RPMI8226 (cell line): ENCODE measurements around the gene LDB2.
"Not testable (repeated sequence)": the region's sequence is repeated elsewhere in the genome, so short reads cannot be mapped to it uniquely, and the experiment has no call there.

Source experiments
- DNase-seq: peaks from one replicate; pipeline ENCODE4 v3.0.0-alpha.2; 2015

Gene LDB2

GRCh38 chr4:16590797-16591196, 307.6 kb downstream of the LDB2 start:
- DNase-seq, result no peak

DNA sequence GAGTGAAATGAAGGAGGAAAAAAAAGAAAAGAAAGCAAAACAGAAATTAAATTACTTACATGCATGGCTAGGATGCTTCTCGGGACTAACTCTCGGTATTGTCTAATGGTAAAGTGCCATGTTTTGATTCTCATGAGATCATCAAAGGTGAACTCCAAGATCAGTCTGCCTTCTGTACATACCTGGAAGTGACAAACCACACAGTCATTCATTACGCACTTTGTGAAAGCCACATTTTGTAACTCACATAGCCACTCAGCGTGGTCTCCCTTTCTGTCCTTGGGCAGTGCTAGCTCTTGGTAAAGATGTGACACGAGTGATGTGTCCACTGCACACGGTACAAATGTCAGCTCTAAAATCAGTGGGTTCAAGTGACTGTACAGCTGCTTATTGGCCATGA, 309.8 kb downstream of the LDB2 start:
- no peak for DNase-seq

- no peak for DNase-seq
These were observed 310.3 kb downstream of the LDB2 start for GRCh38 chr4:16588149-16588548.

- no peak for DNase-seq
These were observed 313.4 kb downstream of the LDB2 start for GRCh38 chr4:16585053-16585452.

DNA sequence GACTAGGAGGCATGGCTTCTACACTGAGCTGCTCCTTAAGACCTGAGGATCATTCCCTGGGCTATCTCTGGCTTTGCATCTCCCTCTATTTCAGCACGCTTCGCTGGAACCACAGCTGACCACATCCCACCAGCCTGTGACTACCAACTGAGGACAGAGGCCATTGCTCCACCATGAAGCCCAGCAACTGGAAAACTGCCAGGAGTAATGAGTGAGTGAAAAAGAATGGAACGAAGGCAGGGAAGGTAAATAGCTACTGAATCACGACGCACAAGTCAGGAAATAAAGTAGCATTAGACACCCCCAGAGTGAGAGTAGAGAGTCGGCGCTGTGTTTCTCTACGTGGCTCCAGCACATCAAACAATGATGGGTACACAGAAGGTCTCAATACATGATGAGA, 314.7 kb downstream of the LDB2 start:
- DNase-seq, result no peak

DNA sequence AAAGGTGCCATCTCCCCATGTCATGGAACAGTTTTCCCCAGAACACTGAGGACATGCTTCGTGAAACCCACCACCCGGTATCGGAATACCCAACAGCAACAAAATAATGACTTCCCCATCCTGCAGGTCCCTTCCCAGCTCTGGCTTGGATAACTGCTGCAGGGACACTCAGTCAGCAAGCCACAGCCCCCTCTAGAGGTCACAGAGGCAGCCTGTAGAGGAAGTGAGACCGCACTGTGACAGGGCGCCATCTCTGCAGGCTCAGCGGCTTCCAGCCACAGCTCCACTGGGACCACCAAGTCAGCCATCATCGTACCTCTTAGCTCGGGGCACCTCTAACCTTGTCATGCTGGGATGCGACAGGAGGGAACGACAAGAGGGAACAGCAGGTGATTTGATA, 315.9 kb downstream of the LDB2 start:
- DNase-seq, result peak; percentile 8

- DNase-seq, result no peak
These were observed 316.4 kb downstream of the LDB2 start for GRCh38 chr4:16582036-16582435.

DNA sequence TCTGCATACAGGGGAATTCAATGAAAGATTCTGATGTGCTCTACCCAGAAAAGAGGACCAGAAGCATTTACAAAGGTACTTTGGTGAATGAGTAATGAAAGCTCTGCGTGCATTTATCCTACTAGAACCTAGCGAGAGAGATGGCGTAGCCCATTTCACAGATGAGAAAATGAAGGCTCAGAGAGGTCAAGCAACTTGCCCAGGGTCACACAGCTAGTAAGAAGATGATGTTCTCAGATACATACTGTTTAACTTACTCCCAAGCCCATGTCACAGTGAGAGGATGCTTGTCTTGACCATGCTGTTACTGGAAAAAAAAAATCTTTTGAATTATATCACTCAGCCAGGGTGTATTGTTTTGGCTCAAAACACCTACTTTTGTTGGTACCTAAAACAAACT, 317.3 kb downstream of the LDB2 start:
- DNase-seq, result no peak

GRCh38 chr4:16580514-16580913, 317.9 kb downstream of the LDB2 start:
- DNase-seq, result no peak

DNA sequence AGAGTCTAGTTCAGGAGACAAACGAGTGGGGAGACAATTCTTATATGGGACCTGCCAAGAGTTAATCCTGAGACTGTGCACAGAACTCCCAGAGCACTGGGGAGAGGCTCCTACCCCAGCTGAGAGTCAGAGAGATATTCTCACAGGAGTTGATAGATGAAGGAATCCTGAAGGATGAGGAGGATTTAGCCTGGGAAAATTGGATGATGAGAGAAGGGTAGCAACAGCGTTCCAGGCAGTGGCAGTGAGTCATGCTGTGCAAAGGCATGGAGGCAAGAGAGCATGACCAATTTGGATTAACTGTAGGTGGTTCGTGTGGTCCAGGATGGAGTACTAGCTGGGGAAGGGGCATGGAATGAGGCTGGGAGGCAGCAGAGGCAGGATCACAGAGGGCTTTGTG, 318.6 kb downstream of the LDB2 start:
- DNase-seq, result no peak

DNA sequence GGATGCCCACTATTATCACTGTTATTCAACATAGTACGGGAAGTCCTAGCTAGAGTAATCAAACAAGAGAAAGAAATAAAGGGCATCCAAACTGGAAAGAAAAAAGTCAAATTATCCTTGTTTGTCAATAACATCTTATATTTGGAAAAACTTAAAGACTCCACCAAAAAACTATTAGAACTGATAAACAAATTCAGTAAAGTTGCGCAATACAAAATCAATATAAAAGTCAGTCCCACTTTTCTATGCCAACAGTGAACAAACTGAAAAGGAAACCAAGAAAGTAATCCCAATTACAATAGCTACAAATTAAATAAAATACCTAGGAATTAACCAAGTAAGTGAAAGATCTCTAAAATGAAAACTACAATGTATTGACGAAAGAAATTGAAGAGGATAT, 321.3 kb downstream of the LDB2 start:
- no peak for DNase-seq

GRCh38 chr4:16574981-16575380, 323.5 kb downstream of the LDB2 start:
- no peak for DNase-seq

DNA sequence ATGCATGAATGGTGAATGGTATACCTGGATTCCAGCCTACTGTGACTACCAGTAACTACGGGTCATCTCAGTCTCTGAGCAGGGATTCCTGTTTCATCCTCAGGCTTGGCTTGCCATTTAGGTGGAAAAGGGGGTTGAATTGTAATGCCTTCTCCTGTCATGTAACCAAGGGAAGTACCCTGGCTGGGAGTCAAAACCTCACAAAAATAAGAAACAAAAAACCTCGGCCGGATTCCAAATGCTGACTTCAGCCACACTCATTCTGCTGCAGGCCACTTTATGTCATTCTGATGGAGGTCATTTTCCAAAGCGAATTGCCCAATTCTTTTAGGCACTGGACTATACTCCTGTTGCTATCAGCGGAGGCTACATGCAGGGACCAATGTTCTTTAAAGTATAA, 324.7 kb downstream of the LDB2 start:
- no peak for DNase-seq

GRCh38 chr4:16573206-16573605, 325.2 kb downstream of the LDB2 start:
- DNase-seq, result no peak

DNA sequence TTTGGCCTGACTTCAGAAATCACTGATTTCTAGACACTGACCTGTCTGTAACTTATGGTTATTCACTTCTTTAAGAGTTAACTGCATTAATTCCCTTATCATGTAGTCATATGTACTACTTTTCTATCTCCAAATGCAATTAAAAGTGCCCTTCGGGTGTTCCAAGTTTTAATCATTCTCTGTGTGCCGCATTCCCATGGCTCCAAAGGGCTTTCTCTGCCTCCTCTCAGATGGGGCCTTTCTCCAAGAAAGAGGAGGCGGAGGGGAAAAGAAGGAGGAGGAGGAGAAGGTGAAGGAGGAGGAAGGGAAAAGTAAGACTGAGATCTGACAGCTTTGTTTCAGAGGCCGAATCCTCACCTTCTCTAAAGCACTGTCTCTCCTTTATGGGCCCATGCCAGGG, 325.8 kb downstream of the LDB2 start:
- DNase-seq, result no peak

DNA sequence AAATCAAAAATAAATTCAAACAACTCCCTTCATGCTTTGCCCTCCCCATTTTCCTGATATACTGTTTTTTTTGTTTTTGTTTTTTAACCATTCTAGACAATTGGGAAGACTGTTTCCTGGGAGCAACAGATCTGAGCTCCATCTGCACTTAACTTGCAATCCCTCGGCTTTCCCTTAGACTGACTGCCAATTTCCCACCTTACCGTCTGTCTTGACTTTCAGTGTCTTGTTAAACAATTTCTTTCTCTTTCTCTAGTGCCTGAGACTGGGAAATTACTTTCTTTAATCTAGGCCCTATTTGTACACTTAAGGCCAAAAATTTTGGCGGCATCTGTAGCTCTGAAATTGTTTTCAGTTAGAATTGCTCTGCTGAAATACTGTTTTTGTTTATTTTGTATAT, 326.3 kb downstream of the LDB2 start:
- no peak for DNase-seq

- DNase-seq, result no peak
These were observed 328.7 kb downstream of the LDB2 start for GRCh38 chr4:16569790-16570189.

GRCh38 chr4:16557316-16557715, 341.1 kb downstream of the LDB2 start:
- not testable (repeated sequence) for DNase-seq

GRCh38 chr4:16555156-16555555, 343.3 kb downstream of the LDB2 start:
- DNase-seq, result no peak

DNA sequence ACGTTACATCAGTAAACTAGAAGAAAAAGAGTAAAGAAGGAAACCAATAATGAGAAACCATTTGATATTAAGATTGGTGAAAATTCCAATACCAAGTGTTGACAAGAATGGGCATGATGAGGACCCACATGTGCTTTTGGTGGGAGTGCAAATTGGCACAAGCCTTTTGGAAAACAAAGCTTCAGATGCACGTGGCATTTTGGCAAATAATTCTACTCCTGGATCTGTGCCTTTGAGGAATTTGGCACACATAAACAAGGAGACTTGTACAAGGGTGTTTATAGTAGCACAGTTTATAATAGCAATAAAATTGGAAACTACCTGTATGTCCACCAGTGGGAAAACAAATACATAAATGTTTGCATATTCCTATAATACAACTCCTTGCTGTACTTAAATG, 347.9 kb downstream of the LDB2 start:
- no peak for DNase-seq

DNA sequence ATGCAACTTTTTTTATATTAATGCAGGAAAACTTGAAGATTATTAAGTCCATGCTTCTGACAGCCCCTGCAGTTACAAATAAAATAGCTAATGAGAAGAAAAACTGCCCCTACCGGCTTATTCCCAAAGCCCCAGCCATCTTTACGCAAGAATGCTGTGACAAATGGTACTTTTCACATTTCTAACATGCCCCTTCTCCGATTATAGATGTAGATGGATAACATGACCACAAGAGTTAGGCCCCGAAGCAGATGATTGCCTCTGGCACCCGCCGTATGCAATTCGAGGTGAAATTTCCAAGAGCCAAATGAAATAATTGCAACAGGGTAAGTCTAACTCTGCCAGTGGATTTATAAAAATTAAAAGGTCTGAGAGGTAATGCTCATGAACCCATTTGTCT, 352.8 kb downstream of the LDB2 start:
- no peak for DNase-seq

DNA sequence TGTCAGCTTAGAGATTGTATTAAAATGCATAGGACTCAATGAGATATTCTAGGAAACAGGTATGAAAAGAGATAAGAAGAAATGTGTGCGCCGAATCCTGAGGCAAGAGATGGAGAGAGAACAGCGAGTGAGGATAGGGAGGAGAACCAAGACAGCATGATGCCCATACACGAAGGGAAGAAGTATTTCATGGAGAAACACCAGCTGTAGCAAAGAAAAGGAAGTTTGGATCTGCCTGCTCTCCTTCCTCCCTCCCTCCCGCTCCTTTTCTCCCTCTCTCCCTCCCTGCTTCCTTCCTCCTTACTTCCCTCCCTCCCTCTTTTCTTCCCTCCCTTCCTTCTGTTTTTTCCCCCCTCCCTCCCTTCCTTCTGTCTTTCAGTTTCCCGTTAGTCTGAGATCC, 353.6 kb downstream of the LDB2 start:
- DNase-seq, result no peak

DNA sequence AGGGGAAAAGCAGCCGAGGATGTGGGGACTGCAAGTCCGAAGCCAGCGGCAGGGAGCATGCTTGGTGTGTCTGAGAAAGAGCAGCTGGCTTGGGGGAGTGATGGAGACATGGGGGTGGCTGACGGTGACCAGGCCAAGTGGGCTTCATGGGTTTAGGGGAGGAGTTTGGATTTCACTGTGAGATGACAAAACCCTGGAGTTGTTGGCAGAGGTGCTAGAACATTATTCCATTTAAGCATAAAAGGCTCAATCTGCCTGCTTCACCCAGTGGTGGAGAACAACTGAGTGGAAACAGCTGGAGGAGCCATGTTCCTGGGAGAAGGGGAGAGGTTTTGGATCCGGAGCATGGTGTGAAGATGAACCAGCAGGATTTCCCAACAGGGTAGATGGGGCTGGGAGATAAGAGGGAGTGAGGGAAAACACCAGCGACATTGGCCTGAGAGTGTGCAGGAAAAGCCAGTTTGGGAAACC, 354.2 kb downstream of the LDB2 start:
- no peak for DNase-seq

DNA sequence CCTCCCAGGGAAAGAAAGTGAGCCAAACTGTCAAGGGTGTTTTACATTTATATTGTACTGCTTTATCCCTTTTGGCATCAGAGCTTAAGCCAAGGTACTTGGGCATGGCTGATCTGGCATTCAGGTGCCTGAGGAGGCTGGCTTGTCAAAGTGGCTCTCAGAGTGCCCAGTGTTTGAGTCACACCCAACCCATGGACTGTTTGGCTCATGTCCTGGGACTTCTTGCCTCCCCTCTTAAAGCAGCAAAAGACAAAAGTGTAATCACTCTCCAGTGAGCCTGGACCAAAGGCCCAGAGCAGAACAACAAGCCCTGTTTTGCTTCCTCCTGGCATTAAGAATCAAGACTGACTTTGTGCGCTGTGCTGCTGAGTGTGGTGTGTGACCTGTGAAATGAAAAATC, 360.5 kb downstream of the LDB2 start:
- DNase-seq, result no peak

GRCh38 chr4:16532240-16532970, 366.0 kb downstream of the LDB2 start:
- no peak for DNase-seq
